Endothelial cell of umbilical vein (primary cell): ENCODE results near the gene CDCA3. TPM values are rescaled to one million over a fixed set of nuclear protein-coding genes. Genes with fewer than 3 reads are reported as not detected.

Experiments
- BruUV-seq: library from RNA; stranded (reverse); fragments of 400-500 nt; replicated peaks from 2 replicates; lab custom pipeline; 2021; lab: Mats Ljungman, UMichigan
- CTCF ChIA-PET: fragments of 300-600, 350-600 bp; sonication (Branson Sonifier 250); formaldehyde crosslinking; loops from one replicate; lab custom pipeline; 2021; ENCODE audit warnings: antibody characterized with exemption, inconsistent platforms; lab: Charles Lee
- POLR2A ChIA-PET: fragments of 300-600, 350-600 bp; sonication (Branson Sonifier 250); formaldehyde crosslinking; loops from one replicate; lab custom pipeline; 2021; ENCODE audit warnings: antibody characterized with exemption, inconsistent platforms; lab: Charles Lee
- DNase-seq: peaks from one replicate; pipeline ENCODE4 v3.0.0-alpha.2; 2011; ENCODE audit warnings: low read depth, low spot score
- FAIRE-seq: peaks from 2 replicates; lab custom pipeline; 2011; peaks lifted over from hg19 to GRCh38; lab: Jason Lieb, UNC
- H2AFZ ChIP-seq: 2 replicates; pipeline ENCODE4 v1.6.0; 2012; ENCODE audit warnings: low read depth, low read length, control low read depth, inconsistent platforms
- H3K27ac ChIP-seq: 2 replicates; pipeline ENCODE4 v1.5.1; 2011; ENCODE audit warnings: low read depth, mild to moderate bottlenecking, control low read depth, low read length, moderate library complexity; ENCODE audit not compliant: insufficient read depth
- H3K27me3 ChIP-seq, 2 experiments: 2 replicates each; pipeline versions ENCODE4 v1.6.0 to v1.6.1; 2011; ENCODE audit warnings: low read length in 2 of 2, mixed read lengths in 1 of 2; ENCODE audit not compliant: control insufficient read depth in 2 of 2, insufficient read depth in 2 of 2
- H3K36me3 ChIP-seq, 2 experiments: 2 replicates in 1 of 2; 3 replicates in 1 of 2; pipeline ENCODE4 v1.5.1; 2011; ENCODE audit warnings: low read length in 2 of 2, mild to moderate bottlenecking in 1 of 2, moderate library complexity in 1 of 2; ENCODE audit not compliant: control insufficient read depth in 2 of 2, insufficient read depth in 2 of 2; ENCODE audit errors: extremely low read depth in 1 of 2
- H3K4me1 ChIP-seq: 3 replicates; pipeline ENCODE4 v1.5.1; 2011; ENCODE audit warnings: mild to moderate bottlenecking, low read length; ENCODE audit not compliant: control insufficient read depth, insufficient read depth; ENCODE audit errors: extremely low read depth
- H3K4me2 ChIP-seq: 2 replicates; pipeline ENCODE4 v1.6.1; 2011; ENCODE audit warnings: low read length, control low read depth, mixed read lengths; ENCODE audit not compliant: insufficient read depth
- H3K4me3 ChIP-seq, 3 experiments: fragments of 200-600 bp in 1 of 3; sonication (generic), shearing (Covaris generic) in 1 of 3; replicated peaks in 1 of 3; 2 replicates each; pipeline ENCODE4 v1.5.1; 2011 to 2016; ENCODE audit warnings: control low read depth in 3 of 3, low read length in 3 of 3, mild to moderate bottlenecking in 2 of 3, inconsistent platforms in 1 of 3, low read depth in 1 of 3, moderate library complexity in 1 of 3; ENCODE audit not compliant: insufficient read depth in 1 of 3
- H3K79me2 ChIP-seq: 2 replicates; pipeline ENCODE4 v1.6.0; 2012; ENCODE audit warnings: low read length, inconsistent platforms; ENCODE audit not compliant: control insufficient read depth, insufficient read depth
- H3K9ac ChIP-seq: replicated peaks from 2 replicates; pipeline ENCODE3; 2011; ENCODE audit warnings: low read length, control low read depth; ENCODE audit not compliant: insufficient read depth; ENCODE audit errors: extremely low read depth
- H3K9me1 ChIP-seq: replicated peaks from 3 replicates; pipeline ENCODE4 v1.6.0; 2011; ENCODE audit warnings: mild to moderate bottlenecking, low read length; ENCODE audit not compliant: control insufficient read depth, insufficient read depth; ENCODE audit errors: extremely low read depth
- H3K9me3 ChIP-seq: replicated peaks from 2 replicates; pipeline ENCODE4 v1.5.1; 2012; ENCODE audit warnings: low read length, inconsistent platforms; ENCODE audit not compliant: control insufficient read depth, insufficient read depth
- H4K20me1 ChIP-seq: replicated peaks from 2 replicates; pipeline ENCODE3; 2011; ENCODE audit warnings: mild to moderate bottlenecking, low read length; ENCODE audit not compliant: control insufficient read depth, insufficient read depth; ENCODE audit errors: extremely low read depth
- CTCF ChIP-seq, 2 donors: IDR thresholded peaks; 1 replicate in 1 of 2; 2 replicates in 1 of 2; pipeline ENCODE4 v1.5.1; 2011; ENCODE audit warnings: low read length in 2 of 2, mild to moderate bottlenecking in 2 of 2, moderate library complexity in 2 of 2, control low read depth in 1 of 2, inconsistent platforms in 1 of 2, low read depth in 1 of 2; ENCODE audit not compliant: insufficient read depth in 1 of 2; ENCODE audit errors: extremely low read depth in 1 of 2
- EZH2 ChIP-seq: IDR thresholded peaks from 2 replicates; pipeline ENCODE4 v1.6.1; 2012; ENCODE audit warnings: borderline replicate concordance, low read depth, mild to moderate bottlenecking, moderate library complexity, low read length, inconsistent platforms; ENCODE audit not compliant: severe bottlenecking
- FOS ChIP-seq: IDR thresholded peaks from 2 replicates; pipeline ENCODE4 v1.6.1; 2011; ENCODE audit warnings: mild to moderate bottlenecking, low read length, moderate library complexity, borderline replicate concordance; ENCODE audit not compliant: insufficient read depth
- GATA2 ChIP-seq: IDR thresholded peaks from 2 replicates; pipeline ENCODE4 v1.7.0; 2011; ENCODE audit warnings: low read depth, mild to moderate bottlenecking, moderate library complexity, mixed read lengths, low read length; ENCODE audit not compliant: insufficient read length, insufficient read depth
- JUN ChIP-seq: IDR thresholded peaks from 2 replicates; pipeline ENCODE4 v1.6.1; 2011; ENCODE audit warnings: borderline replicate concordance, low read depth; ENCODE audit not compliant: insufficient read length, insufficient read depth
- MAX ChIP-seq: IDR thresholded peaks from 2 replicates; pipeline ENCODE4 v1.6.1; 2011; ENCODE audit not compliant: insufficient read depth, insufficient read length
- MYC ChIP-seq: IDR thresholded peaks from one replicate; pipeline ENCODE4 v1.6.1; 2011; ENCODE audit warnings: mild to moderate bottlenecking, low read depth, low read length
- POLR2A ChIP-seq: IDR thresholded peaks from 2 replicates; pipeline ENCODE4 v1.6.1; 2012; ENCODE audit warnings: low read depth, mild to moderate bottlenecking, control low read depth, low read length
- POLR2AphosphoS5 ChIP-seq: IDR thresholded peaks from 2 replicates; pipeline ENCODE4 v1.6.1; 2012; ENCODE audit warnings: low read depth, mild to moderate bottlenecking, control low read depth, low read length, moderate library complexity; ENCODE audit not compliant: insufficient read depth
- dilution Hi-C: fragments of 300-500 bp; cut with MboI; formaldehyde crosslinking; loops from one replicate; pipeline ENCODE4 v1.15.0; 2019; ENCODE audit warnings: low sequenced_read_pairs; ENCODE audit not compliant: extremely low pct_ligation_motif_present
- intact Hi-C: fragments of 100-400 bp; cut with micrococcal nuclease; formaldehyde crosslinking; loops from one replicate; pipeline ENCODE4 v1.10.0; 2022
- polyA plus RNA-seq, 4 experiments: library from polyadenylated mRNA; depleted of rRNA in 3 of 4; stranded (reverse) in 3 of 4; unstranded in 1 of 4; fragments of >200 nt; gene quantifications; 2 replicates each; pipeline versions ENCODE4 v1.2.1 to v1.2.3, GENCODE V29; 2011 to 2012; ENCODE audit warnings: missing spikeins in 1 of 4
- total RNA-seq: library from RNA; stranded (reverse); gene quantifications from 2 replicates; pipeline ENCODE4 v1.2.3, GENCODE V29; 2021

CDCA3 gene
- total and polyA plus RNA-seq, 2 donors (not counting 3 experiments of a cell fraction or from before 2014, with no cell fraction given) = 44.3 to 53.5 TPM

DNA sequence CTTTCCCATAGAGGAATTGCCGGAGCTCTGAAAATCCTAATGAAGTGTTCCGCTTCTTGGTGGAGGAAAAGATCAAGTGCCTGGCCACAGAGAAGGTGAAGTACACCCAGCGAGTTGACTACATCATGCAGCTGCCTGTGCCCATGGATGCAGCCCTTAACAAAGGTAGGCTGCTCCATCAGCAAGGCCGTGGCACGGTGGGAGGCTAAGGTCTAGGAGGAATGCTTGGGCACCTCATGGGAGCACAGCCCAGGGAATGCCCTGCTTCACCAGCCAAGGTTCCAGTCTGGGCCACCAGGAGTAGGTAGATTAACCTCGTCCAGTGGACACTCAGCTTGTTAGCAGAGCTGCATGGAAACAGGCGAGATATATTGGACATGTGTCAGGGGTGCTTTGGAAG is 9.9 kb upstream of the CDCA3 start:
- ChIA-PET CTCF (interaction anchor here (1.0 to 1.9 kb wide), 3 partner anchors 8 to 11 kb away, joined by 4 to 7 read pairs (median 5); partner anchors contain the start of gene SPSB2), POLR2A (no interaction called here)
- TF ChIP-seq CTCF (IDR thresholded peaks at IDR 0.05; ENCODE audit: extremely low read depth in 1 of 2, insufficient read depth in 1 of 2, low read depth in 1 of 2, low read length in 2 of 2) = no peak
- TF ChIP-seq POLR2AphosphoS5 = no peak
- no peak for TF ChIP-seq FOS
- TF ChIP-seq JUN = no peak
- TF ChIP-seq EZH2 = no peak
- no peak for TF ChIP-seq POLR2A
- no peak for TF ChIP-seq MYC
- no peak for TF ChIP-seq GATA2
- no peak for TF ChIP-seq MAX
- no peaks in the 10 kb centered on the region for H3K9me3 ChIP-seq
- no TSS peak for BruUV-seq
- H3K9me1 ChIP-seq = no peaks in the 10 kb centered on the region
- DNase-seq = no peak
- no peaks in the 10 kb centered on the region for H3K4me1 ChIP-seq
- H2AFZ ChIP-seq = no peak overlapping the region
- H3K4me3 ChIP-seq = no peak overlapping the region
- no peak overlapping the region for H3K27ac ChIP-seq
- peaks cover 15 to 69% of the 10 kb centered on the region in 2 experiments for H3K36me3 ChIP-seq
- H3K9ac ChIP-seq = no peak overlapping the region
- dilution Hi-C loops = no loop called here
- intact Hi-C loops = no loop called here
- no peaks in the 10 kb centered on the region for H3K27me3 ChIP-seq
- no peaks in the 10 kb centered on the region for H3K79me2 ChIP-seq
- no peak for FAIRE-seq
- H4K20me1 ChIP-seq = no peaks in the 10 kb centered on the region
- H3K4me2 ChIP-seq = no peak overlapping the region
